Panc1 (cell line): ENCODE measurements around the gene MYO16. TPM values are rescaled to one million over a fixed set of nuclear protein-coding genes. Genes with fewer than 3 reads are reported as not detected.

Experiments
- ATAC-seq: fragments of 200-7000 bp; cut with Tn5 transposase; 2 replicates; pipeline ENCODE4 v1.9.1; 2020; ENCODE audit warnings: mild to moderate bottlenecking, moderate library complexity
- BruUV-seq: library from RNA; stranded (reverse); fragments of 400-500 nt; replicated peaks from 2 replicates; lab custom pipeline; 2021; lab: Mats Ljungman, UMichigan
- CTCF ChIA-PET: fragments of 300-600 bp; sonication (Branson Sonifier 250); formaldehyde crosslinking; loops from one replicate; lab custom pipeline; 2022; ENCODE audit warnings: antibody characterized with exemption; lab: Charles Lee
- POLR2A ChIA-PET: fragments of 300-600 bp; sonication (Branson Sonifier 250); formaldehyde crosslinking; loops from one replicate; lab custom pipeline; 2022; ENCODE audit warnings: antibody characterized with exemption; lab: Charles Lee
- DNase-seq: peaks from one replicate; pipeline ENCODE4 v3.0.0-alpha.2; 2010; ENCODE audit warnings: low read depth, low spot score
- H3K27ac ChIP-seq: 2 replicates; pipeline ENCODE4 v1.5.1; 2011; ENCODE audit warnings: mild to moderate bottlenecking, low read length, inconsistent platforms
- H3K27me3 ChIP-seq: fragments of 200-500 bp; sonication (Bioruptor generic); 2 replicates; pipeline ENCODE4 v1.6.0; 2014; ENCODE audit warnings: low read length, inconsistent platforms; ENCODE audit not compliant: control insufficient read depth, insufficient read depth
- H3K36me3 ChIP-seq: fragments of 200-500 bp; sonication (Bioruptor generic); 2 replicates; pipeline ENCODE4 v1.5.1; 2014; ENCODE audit warnings: inconsistent platforms, mild to moderate bottlenecking, low read length, moderate library complexity; ENCODE audit not compliant: control insufficient read depth, insufficient read depth
- H3K4me1 ChIP-seq: 2 replicates; pipeline ENCODE4 v1.5.1; 2011; ENCODE audit warnings: inconsistent platforms, mild to moderate bottlenecking, low read length, moderate library complexity; ENCODE audit not compliant: control insufficient read depth, insufficient read depth
- H3K4me3 ChIP-seq, 2 experiments: 2 replicates each; pipeline ENCODE4 v1.5.1; 2011 to 2012; ENCODE audit warnings: low read depth in 2 of 2, low read length in 2 of 2, mild to moderate bottlenecking in 2 of 2, inconsistent platforms in 1 of 2, moderate library complexity in 1 of 2
- H3K9me3 ChIP-seq: fragments of 200-500 bp; sonication (Bioruptor generic); 2 replicates; pipeline ENCODE4 v1.5.1; 2014; ENCODE audit warnings: low read depth, mild to moderate bottlenecking, inconsistent platforms, low read length, moderate library complexity; ENCODE audit not compliant: control insufficient read depth, insufficient read depth
- POLR2AphosphoS5 ChIP-seq: IDR thresholded peaks from 2 replicates; pipeline ENCODE4 v1.6.1; 2012; ENCODE audit warnings: mild to moderate bottlenecking, low read depth, low read length, moderate library complexity
- REST ChIP-seq, 2 experiments: IDR thresholded peaks; 2 replicates each; pipeline ENCODE4 v1.6.1; 2011 to 2012; ENCODE audit warnings: low read depth in 2 of 2, control low read depth in 1 of 2, low read length in 1 of 2, mild to moderate bottlenecking in 1 of 2, moderate library complexity in 1 of 2; ENCODE audit not compliant: insufficient read depth in 1 of 2
- SIN3A ChIP-seq: IDR thresholded peaks from 2 replicates; pipeline ENCODE4 v1.6.1; 2012; ENCODE audit warnings: low read depth, mild to moderate bottlenecking, low read length, moderate library complexity, borderline replicate concordance; ENCODE audit not compliant: insufficient read depth
- TCF7L2 ChIP-seq: IDR thresholded peaks from 2 replicates; pipeline ENCODE4 v1.6.1; 2011; ENCODE audit warnings: mild to moderate bottlenecking, low read depth, low read length, inconsistent platforms
- in situ Hi-C: cut with HindIII; loops from 2 replicates; pipeline ENCODE4 v1.10.0; 2016; ENCODE audit warnings: low sequenced_read_pairs, low pct_unique_long_range_greater_than_20kb
- intact Hi-C: fragments of 100-400 bp; cut with micrococcal nuclease; formaldehyde crosslinking; loops from one replicate; pipeline ENCODE4 v1.10.0; 2022; ENCODE audit not compliant: unreplicated experiment
- total RNA-seq: library from RNA; stranded (reverse); gene quantifications from one replicate; pipeline ENCODE4 v1.2.1, GENCODE V29; 2021; ENCODE audit not compliant: unreplicated experiment
- TF ChIP-seq, protein P1 (sequence below): fragments of 450-650 bp; IDR thresholded peaks from 2 replicates; pipeline ENCODE4 v1.5.1; 2017; ENCODE audit warnings: mild to moderate bottlenecking

MYO16 gene
- total RNA-seq, 1 experiment from 2014 or later, result 0.08 TPM

DNA sequence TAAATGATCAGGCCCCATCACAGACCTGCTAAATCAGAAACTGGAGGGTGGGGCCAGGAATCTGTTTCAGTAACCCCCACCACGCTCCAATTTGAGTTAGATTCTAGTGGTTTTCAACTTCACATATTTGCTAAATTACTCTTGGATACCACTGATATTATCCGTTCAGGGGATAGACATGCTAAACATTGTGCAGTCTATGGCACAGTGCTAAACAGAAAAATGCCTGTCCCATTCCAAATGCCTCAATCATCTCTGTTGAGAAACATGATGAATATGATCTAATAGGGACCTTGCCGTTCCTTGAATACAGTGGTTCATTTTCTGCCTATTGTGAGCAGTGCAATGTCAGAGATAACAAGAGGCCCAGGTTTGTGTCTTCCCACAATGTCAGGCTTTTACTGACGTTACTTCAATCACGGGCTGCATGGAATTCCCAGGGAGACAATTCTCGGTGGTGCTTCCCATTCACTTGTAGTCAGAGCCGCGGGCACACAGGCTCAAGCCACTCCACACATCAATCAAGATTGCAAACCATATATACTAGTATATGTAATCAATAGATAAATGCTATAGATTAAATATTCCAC is 52.7 kb downstream of the MYO16 start:
- no peaks in the 10 kb centered on the region for H3K36me3 ChIP-seq
- in situ Hi-C loops, result no loop called here
- TF ChIP-seq POLR2AphosphoS5, result no peak
- no peak for TF ChIP-seq SIN3A
- no peak for TF ChIP-seq REST (IDR thresholded peaks at IDR 0.05; ENCODE audit: insufficient read depth in 1 of 2, low read depth in 2 of 2, low read length in 1 of 2)
- TF ChIP-seq, protein P1, sequence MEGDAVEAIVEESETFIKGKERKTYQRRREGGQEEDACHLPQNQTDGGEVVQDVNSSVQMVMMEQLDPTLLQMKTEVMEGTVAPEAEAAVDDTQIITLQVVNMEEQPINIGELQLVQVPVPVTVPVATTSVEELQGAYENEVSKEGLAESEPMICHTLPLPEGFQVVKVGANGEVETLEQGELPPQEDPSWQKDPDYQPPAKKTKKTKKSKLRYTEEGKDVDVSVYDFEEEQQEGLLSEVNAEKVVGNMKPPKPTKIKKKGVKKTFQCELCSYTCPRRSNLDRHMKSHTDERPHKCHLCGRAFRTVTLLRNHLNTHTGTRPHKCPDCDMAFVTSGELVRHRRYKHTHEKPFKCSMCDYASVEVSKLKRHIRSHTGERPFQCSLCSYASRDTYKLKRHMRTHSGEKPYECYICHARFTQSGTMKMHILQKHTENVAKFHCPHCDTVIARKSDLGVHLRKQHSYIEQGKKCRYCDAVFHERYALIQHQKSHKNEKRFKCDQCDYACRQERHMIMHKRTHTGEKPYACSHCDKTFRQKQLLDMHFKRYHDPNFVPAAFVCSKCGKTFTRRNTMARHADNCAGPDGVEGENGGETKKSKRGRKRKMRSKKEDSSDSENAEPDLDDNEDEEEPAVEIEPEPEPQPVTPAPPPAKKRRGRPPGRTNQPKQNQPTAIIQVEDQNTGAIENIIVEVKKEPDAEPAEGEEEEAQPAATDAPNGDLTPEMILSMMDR, result no peak
- no peak for TF ChIP-seq TCF7L2
- no peak overlapping the region for H3K27ac ChIP-seq
- CTCF ChIA-PET, result no interaction called here
- no peak overlapping the region for H3K4me3 ChIP-seq
- ATAC-seq (no peak), DNase-seq (no peak)
- no peaks in the 10 kb centered on the region for H3K4me1 ChIP-seq
- H3K9me3 ChIP-seq, result no peaks in the 10 kb centered on the region
- BruUV-seq, result no TSS peak
- H3K27me3 ChIP-seq, result no peaks in the 10 kb centered on the region
- intact Hi-C loops, result no loop called here
- POLR2A ChIA-PET, result no interaction called here

GRCh38 chr13:108682714-108683113 is 53.3 kb downstream of the MYO16 start:
- H3K27me3 ChIP-seq, result no peaks in the 10 kb centered on the region
- H3K27ac ChIP-seq, result no peak overlapping the region
- no peak for DNase-seq
- H3K36me3 ChIP-seq, result no peaks in the 10 kb centered on the region
- POLR2A ChIA-PET, result no interaction called here
- no peak for TF ChIP-seq TCF7L2
- no peak for TF ChIP-seq REST (IDR thresholded peaks at IDR 0.05; ENCODE audit: insufficient read depth in 1 of 2, low read depth in 2 of 2, low read length in 1 of 2)
- no peak for TF ChIP-seq SIN3A
- TF ChIP-seq, protein P1, result no peak
- TF ChIP-seq POLR2AphosphoS5, result no peak
- in situ Hi-C loops, result no loop called here
- no peaks in the 10 kb centered on the region for H3K4me1 ChIP-seq
- no peaks in the 10 kb centered on the region for H3K9me3 ChIP-seq
- CTCF ChIA-PET, result no interaction called here
- H3K4me3 ChIP-seq, result no peak overlapping the region
- no peak for ATAC-seq
- no TSS peak for BruUV-seq
- intact Hi-C loops, result no loop called here
